T-helper 1 cell treated with Interleukin-12 subunit alpha and Interleukin-12 subunit beta and Interleukin-4 antibody, amounts not matched to agents 30 μg/mL and 1 μg/mL, for 36 hours (primary cell): ENCODE measurements around the gene IL4I1.

ENCODE experiments used
- H3K27ac Mint-ChIP-seq: one replicate; pipeline ENCODE4 v1.8.0; 2021; ENCODE audit warnings: mild to moderate bottlenecking, mixed read lengths
- H3K27me3 Mint-ChIP-seq: one replicate; pipeline ENCODE4 v1.8.0; 2021; ENCODE audit warnings: low read depth, mixed read lengths
- H3K36me3 Mint-ChIP-seq: one replicate; pipeline ENCODE4 v1.8.0; 2021; ENCODE audit warnings: low read depth, mixed read lengths
- H3K4me1 Mint-ChIP-seq: one replicate; pipeline ENCODE4 v1.8.0; 2021; ENCODE audit warnings: low read depth, mixed read lengths
- H3K4me3 Mint-ChIP-seq: one replicate; pipeline ENCODE4 v1.8.0; 2021; ENCODE audit warnings: mild to moderate bottlenecking, moderate library complexity, mixed read lengths
- H3K9me3 Mint-ChIP-seq: one replicate; pipeline ENCODE4 v1.8.0; 2021; ENCODE audit warnings: mixed read lengths

IL4I1 gene

DNA sequence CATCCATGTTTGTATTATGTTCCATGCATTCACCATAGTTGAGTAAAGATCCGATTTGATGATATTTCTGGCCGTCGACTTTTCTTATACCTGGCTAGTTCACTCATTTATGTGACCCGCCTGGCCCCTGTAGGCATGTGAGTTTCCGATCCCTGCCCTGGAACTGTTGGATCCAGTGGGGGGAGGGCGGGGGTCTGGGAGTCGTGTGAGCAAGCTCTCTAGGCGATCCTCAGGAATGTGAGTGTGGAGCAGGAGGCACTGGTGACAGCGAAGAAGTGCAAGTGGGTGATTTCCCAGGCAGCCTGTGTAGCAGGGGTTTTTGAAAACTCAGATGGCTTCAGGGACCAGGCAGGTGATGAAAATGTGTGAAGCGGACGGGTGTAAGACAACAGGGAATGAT is 56.4 kb downstream of the IL4I1 start:
- no peaks in the 10 kb centered on the region for H3K4me1 Mint-ChIP-seq
- H3K4me3 Mint-ChIP-seq = no peak overlapping the region
- no peak overlapping the region for H3K27ac Mint-ChIP-seq
- no peaks in the 10 kb centered on the region for H3K27me3 Mint-ChIP-seq
- peaks cover 14% of the 10 kb centered on the region for H3K36me3 Mint-ChIP-seq
- H3K9me3 Mint-ChIP-seq = no peaks in the 10 kb centered on the region

DNA sequence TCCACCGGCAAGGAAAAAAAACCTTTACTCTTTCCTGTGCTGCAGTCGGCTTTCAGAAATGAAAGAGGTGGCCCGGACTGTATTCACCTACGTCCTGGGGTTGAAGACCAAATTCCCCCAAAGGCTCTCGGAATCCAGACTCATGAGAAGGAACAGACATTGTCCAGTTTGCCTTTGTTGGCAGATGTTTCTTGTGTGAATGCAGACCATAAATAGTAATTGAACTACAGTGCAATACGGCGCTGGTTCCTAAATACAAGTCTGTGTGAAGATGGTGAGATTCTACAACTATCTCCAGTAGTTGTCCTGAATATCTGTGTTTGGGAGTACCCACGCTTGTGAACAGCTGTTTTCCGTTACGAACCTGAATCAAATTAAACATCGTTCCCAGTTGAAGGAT is 57.0 kb downstream of the IL4I1 start:
- H3K36me3 Mint-ChIP-seq = peaks cover 17% of the 10 kb centered on the region
- no peaks in the 10 kb centered on the region for H3K27me3 Mint-ChIP-seq
- no peak overlapping the region for H3K27ac Mint-ChIP-seq
- no peaks in the 10 kb centered on the region for H3K4me1 Mint-ChIP-seq
- H3K9me3 Mint-ChIP-seq = no peaks in the 10 kb centered on the region
- no peak overlapping the region for H3K4me3 Mint-ChIP-seq
